ENCODE data around the gene CDYL2. TPM values are rescaled to one million over a fixed set of nuclear protein-coding genes. Genes with fewer than 3 reads are reported as not detected.
A peak's percentile ranks its signal among the peaks of the same experiment; 100 is the strongest.

Gene CDYL2
- total and polyA plus RNA-seq, 2 experiments from 2014 or later, result 2.1 to 5.2 TPM

- no peaks in the 10 kb centered on the region for H3K79me2 ChIP-seq (ENCODE audit: insufficient read depth)
- H3K9ac ChIP-seq, result no peak overlapping the region
- no peaks in the 10 kb centered on the region for H3F3A ChIP-seq (ENCODE audit: insufficient read depth)
- H3K9me3 ChIP-seq (ENCODE audit: low read depth), result no peaks in the 10 kb centered on the region
- 67 to 68% methylated on average over 9 of the region's 9 CpGs for WGBS, 2 experiments (ENCODE audit: low coverage in 1 of 2, low lambda C conversion rate in 2 of 2, missing lambda C conversion rate in 2 of 2)
- no peak overlapping the region for H3K27ac ChIP-seq
- peak; percentile 50 for DNase-seq
- no peak overlapping the region for H3K4me2 ChIP-seq (ENCODE audit: unreplicated experiment)
- TF ChIP-seq EZH2 (IDR thresholded peaks at IDR 0.05; ENCODE audit: insufficient read depth, poor library complexity, severe bottlenecking) (no peak), EZH2phosphoT487 (IDR thresholded peaks at IDR 0.05; ENCODE audit: insufficient read depth, low read depth) (no peak)
- no peak overlapping the region for H3K4me3 ChIP-seq
- no peaks in the 10 kb centered on the region for H3K9me2 ChIP-seq (ENCODE audit: insufficient read depth)
- no peak overlapping the region for H2AFZ ChIP-seq
- no peaks in the 10 kb centered on the region for H3K36me3 ChIP-seq (ENCODE audit: low read depth)
- H4K20me1 ChIP-seq (ENCODE audit: insufficient read depth), result no peaks in the 10 kb centered on the region
- H3K4me1 ChIP-seq (ENCODE audit: insufficient read depth), result no peaks in the 10 kb centered on the region
- no peaks in the 10 kb centered on the region for H3K27me3 ChIP-seq (replicated peaks; ENCODE audit: insufficient read depth)
- in situ Hi-C loops (cut with MboI), result no loop called here
These were observed 193.8 kb downstream of the CDYL2 start for GRCh38 chr16:80610481-80611156.

GRCh38 chr16:80608946-80609345, 195.5 kb downstream of the CDYL2 start:
- Histone ChIP-seq H3K4me1 (ENCODE audit: insufficient read depth) (no peaks in the 10 kb centered on the region), H2AFZ (no peak overlapping the region), H3K9ac (no peak overlapping the region), H4K20me1 (ENCODE audit: insufficient read depth) (no peaks in the 10 kb centered on the region), H3K4me2 (ENCODE audit: unreplicated experiment) (no peak overlapping the region), H3K36me3 (ENCODE audit: low read depth) (no peaks in the 10 kb centered on the region), H3K9me3 (ENCODE audit: low read depth) (no peaks in the 10 kb centered on the region), H3K9me2 (ENCODE audit: insufficient read depth) (no peaks in the 10 kb centered on the region), H3K27ac (no peak overlapping the region), H3K79me2 (ENCODE audit: insufficient read depth) (no peaks in the 10 kb centered on the region), H3K4me3 (no peak overlapping the region), H3F3A (ENCODE audit: insufficient read depth) (no peaks in the 10 kb centered on the region), H3K27me3 (replicated peaks; ENCODE audit: insufficient read depth) (no peaks in the 10 kb centered on the region)
- TF ChIP-seq EZH2phosphoT487 (IDR thresholded peaks at IDR 0.05; ENCODE audit: insufficient read depth, low read depth), result no peak
- TF ChIP-seq EZH2 (IDR thresholded peaks at IDR 0.05; ENCODE audit: insufficient read depth, poor library complexity, severe bottlenecking), result no peak
- DNase-seq, result no peak
- in situ Hi-C loops (cut with MboI), result no loop called here
- 98% methylated on average over 6 of the region's 6 CpGs for WGBS, 2 experiments (ENCODE audit: low coverage in 1 of 2, low lambda C conversion rate in 2 of 2, missing lambda C conversion rate in 2 of 2)

- 85 to 90% methylated on average over 6 of the region's 6 CpGs for WGBS, 2 experiments (ENCODE audit: low coverage in 1 of 2, low lambda C conversion rate in 2 of 2, missing lambda C conversion rate in 2 of 2)
- Histone ChIP-seq H3K9me2 (ENCODE audit: insufficient read depth) (no peaks in the 10 kb centered on the region), H3K9ac (no peak overlapping the region)
These were observed 197.2 kb downstream of the CDYL2 start for GRCh38 chr16:80607204-80607603.

GRCh38 chr16:80606221-80606766, 198.1 kb downstream of the CDYL2 start:
- Histone ChIP-seq H3K79me2 (ENCODE audit: insufficient read depth) (no peaks in the 10 kb centered on the region), H3K27me3 (replicated peaks; ENCODE audit: insufficient read depth) (no peaks in the 10 kb centered on the region), H3K9me2 (ENCODE audit: insufficient read depth) (no peaks in the 10 kb centered on the region), H3K4me1 (ENCODE audit: insufficient read depth) (no peaks in the 10 kb centered on the region), H3K36me3 (ENCODE audit: low read depth) (no peaks in the 10 kb centered on the region), H3F3A (ENCODE audit: insufficient read depth) (no peaks in the 10 kb centered on the region), H4K20me1 (ENCODE audit: insufficient read depth) (no peaks in the 10 kb centered on the region), H3K4me2 (ENCODE audit: unreplicated experiment) (no peak overlapping the region), H3K9ac (no peak overlapping the region), H2AFZ (no peak overlapping the region), H3K27ac (no peak overlapping the region), H3K9me3 (ENCODE audit: low read depth) (no peaks in the 10 kb centered on the region), H3K4me3 (no peak overlapping the region)
- DNase-seq, result no peak
- TF ChIP-seq EZH2 (IDR thresholded peaks at IDR 0.05; ENCODE audit: insufficient read depth, poor library complexity, severe bottlenecking) (no peak), EZH2phosphoT487 (IDR thresholded peaks at IDR 0.05; ENCODE audit: insufficient read depth, low read depth) (no peak)
- in situ Hi-C loops (cut with MboI), result no loop called here
- WGBS, 2 experiments (ENCODE audit: low coverage in 1 of 2, low lambda C conversion rate in 2 of 2, missing lambda C conversion rate in 2 of 2), result 90 to 98% methylated on average over 4 of the region's 4 CpGs

More at GRCh38 chr16:80607204-80607603, 197.2 kb downstream of the CDYL2 start:
- Histone ChIP-seq H3K4me1 (ENCODE audit: insufficient read depth) (no peaks in the 10 kb centered on the region), H3F3A (ENCODE audit: insufficient read depth) (no peaks in the 10 kb centered on the region), H3K4me2 (ENCODE audit: unreplicated experiment) (no peak overlapping the region), H4K20me1 (ENCODE audit: insufficient read depth) (no peaks in the 10 kb centered on the region), H3K9me3 (ENCODE audit: low read depth) (no peaks in the 10 kb centered on the region), H3K4me3 (no peak overlapping the region), H3K79me2 (ENCODE audit: insufficient read depth) (no peaks in the 10 kb centered on the region), H2AFZ (no peak overlapping the region), H3K27ac (no peak overlapping the region), H3K27me3 (replicated peaks; ENCODE audit: insufficient read depth) (no peaks in the 10 kb centered on the region), H3K36me3 (ENCODE audit: low read depth) (no peaks in the 10 kb centered on the region)
- DNase-seq, result no peak
- in situ Hi-C loops (cut with MboI), result no loop called here
- TF ChIP-seq EZH2 (IDR thresholded peaks at IDR 0.05; ENCODE audit: insufficient read depth, poor library complexity, severe bottlenecking) (no peak), EZH2phosphoT487 (IDR thresholded peaks at IDR 0.05; ENCODE audit: insufficient read depth, low read depth) (no peak)
